Posterior vena cava (tissue), 2 donors: ENCODE measurements around the gene SERPINB6. TPM values are rescaled to one million over a fixed set of nuclear protein-coding genes. Genes with fewer than 3 reads are reported as not detected.
"Not testable (repeated sequence)": the region's sequence is repeated elsewhere in the genome, so short reads cannot be mapped to it uniquely, and the experiment has no call there.

Source experiments
- DNase-seq: peaks from one replicate; pipeline ENCODE4 v3.0.0-alpha.2; 2020; ENCODE audit warnings: low spot score
- intact Hi-C, 2 donors: fragments of 100-400 bp; cut with DNase I; formaldehyde crosslinking; loops; one replicate each; pipeline versions ENCODE4 v1.14.1 to v1.14.2; 2022 to 2023
- total RNA-seq, 2 donors: library from RNA; stranded (reverse); fragmentation: NEBNext Ultra II Directional; extraction: Animal tissue kit (Norgen Biotek cat#: 25700); gene quantifications; one replicate each; pipeline ENCODE4 v1.2.1, GENCODE V29; 2021
- donor health status: DM: yes; HTN: yes; CAD: no.
- donor health status: DM: yes; HTN: yes; CAD: no.

SERPINB6 gene
- total RNA-seq, 2 donors from 2014 or later: 90.7 to 98.3 TPM

- intact Hi-C loops: loop anchor here in 1 of 2 donors (2.0 kb wide), 1 partner anchor 21 kb away; no protein-coding TSS in a partner anchor
- DNase-seq: peak; percentile 35
These were observed 30.5 kb upstream of the SERPINB6 start for GRCh38 chr6:3001773-3002293.

DNA sequence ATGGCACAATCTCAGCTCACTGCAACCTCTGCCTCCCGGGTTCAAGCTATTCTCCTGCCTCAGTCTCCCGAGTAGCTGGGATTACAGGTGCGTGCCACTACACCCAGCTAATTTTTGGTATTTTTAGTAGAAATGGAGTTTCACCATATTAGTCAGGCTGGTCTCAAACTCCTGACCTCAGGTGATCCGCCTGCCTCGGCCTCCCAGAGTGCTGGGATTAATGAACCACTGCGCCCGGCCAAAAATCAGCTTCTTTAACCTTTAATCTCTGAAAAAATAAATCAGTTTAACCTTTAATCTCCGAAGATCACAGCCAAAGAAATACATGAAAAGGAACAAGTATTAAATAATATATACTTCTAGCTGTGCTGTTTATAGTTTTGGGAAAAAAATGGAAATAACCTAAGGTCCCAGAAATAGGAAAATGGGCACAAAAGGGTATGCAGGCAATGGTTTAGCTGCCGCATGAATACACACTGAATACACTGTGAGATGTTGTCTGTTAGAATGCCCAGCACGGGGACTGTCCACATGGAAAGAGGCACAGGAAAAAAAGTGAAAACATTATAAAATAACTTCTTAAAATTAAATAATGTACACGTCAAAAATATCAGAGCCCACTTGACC, 29.9 kb upstream of the SERPINB6 start:
- intact Hi-C loops: loop anchor here in 1 of 2 donors (2.0 kb wide), 1 partner anchor 22 kb away; no protein-coding TSS in a partner anchor
- no peak for DNase-seq

- peak; percentile 96 for DNase-seq
- intact Hi-C loops: loop anchor here (2.0 kb wide), 2 partner anchors 23 to 55 kb away; no protein-coding TSS in a partner anchor
These were observed 28.5 kb upstream of the SERPINB6 start, which contains the start of gene NQO2 for GRCh38 chr6:2999618-3000557. NQO2 (plus strand) TSS chr6:2999894; CDS start chr6:3006553, 6,659 bp downstream.

- intact Hi-C loops: loop anchor here (2.0 kb wide), 1 partner anchor 56 kb away; no protein-coding TSS in a partner anchor
- DNase-seq: peak; percentile 93
These were observed 27.7 kb upstream of the SERPINB6 start for GRCh38 chr6:2998998-2999617.

DNA sequence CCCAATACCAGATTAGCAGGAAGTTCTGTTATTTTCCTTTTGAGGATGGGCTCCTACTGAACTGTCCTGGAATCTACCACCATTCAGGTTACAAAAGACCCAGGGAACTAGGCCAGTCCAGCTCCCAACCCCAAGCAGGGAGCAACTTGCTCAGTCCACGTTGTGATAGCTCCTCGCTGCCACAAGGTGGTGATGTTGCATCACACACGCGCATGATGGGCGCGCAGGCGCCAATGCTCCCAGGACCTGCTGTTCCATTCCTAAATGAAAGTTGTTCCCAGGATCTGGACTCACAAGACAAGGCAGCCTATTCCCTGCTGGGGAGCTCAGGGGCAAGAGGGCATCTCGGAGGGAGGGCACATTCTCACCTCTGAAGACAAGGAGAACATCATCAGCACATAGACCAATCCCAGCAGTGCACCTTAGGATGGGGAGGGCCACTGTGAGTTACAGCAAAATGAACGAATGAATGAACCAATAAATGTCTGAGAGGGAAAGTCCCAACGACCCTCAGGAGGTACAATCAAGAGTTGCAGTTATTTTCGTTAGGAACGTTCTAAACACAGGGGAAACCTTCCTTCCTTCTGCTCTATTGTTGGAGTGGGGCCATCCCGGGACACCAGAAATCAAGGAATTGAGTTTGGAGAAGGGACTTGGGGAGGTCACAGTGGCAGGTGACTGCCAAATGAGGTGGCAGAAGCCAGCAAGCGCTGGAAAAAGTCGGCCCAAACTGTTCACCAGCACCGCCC, 27.1 kb upstream of the SERPINB6 start:
- intact Hi-C loops: loop anchor here (2.0 kb wide), 1 partner anchor 56 kb away; no protein-coding TSS in a partner anchor
- not testable (repeated sequence) for DNase-seq

GRCh38 chr6:2993755-2994317, 22.5 kb upstream of the SERPINB6 start:
- no peak for DNase-seq
- intact Hi-C loops: no loop called here

DNA sequence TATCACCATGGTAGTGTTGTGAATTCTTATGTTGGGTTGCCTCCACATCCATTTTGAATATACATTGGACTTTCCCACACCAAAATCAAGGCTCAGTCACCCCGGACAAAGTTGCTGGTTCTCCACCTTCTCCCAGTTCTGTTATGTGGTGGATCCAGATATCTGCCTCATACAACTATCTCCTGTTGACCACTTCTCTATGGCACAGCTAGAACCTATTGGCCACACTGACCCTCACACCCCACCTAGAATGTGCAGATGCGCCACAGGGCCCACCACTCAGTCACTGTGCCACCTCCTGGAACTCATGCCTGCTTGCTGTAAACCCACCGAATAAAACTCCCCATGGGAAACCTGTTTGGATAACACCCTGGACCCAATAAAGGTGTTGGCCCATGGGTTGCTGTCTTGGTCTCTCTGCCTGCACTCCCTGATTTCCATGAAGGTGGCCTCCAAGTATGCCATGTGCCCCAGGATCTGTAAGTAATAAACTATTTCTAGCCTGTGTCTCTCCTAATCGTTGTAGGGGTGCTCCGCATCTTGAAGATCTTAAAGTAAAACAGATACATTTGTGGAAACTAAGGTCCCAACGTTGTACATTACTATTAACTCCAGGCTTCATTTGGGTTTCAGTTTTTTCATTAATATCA, 21.1 kb upstream of the SERPINB6 start:
- intact Hi-C loops: no loop called here

DNA sequence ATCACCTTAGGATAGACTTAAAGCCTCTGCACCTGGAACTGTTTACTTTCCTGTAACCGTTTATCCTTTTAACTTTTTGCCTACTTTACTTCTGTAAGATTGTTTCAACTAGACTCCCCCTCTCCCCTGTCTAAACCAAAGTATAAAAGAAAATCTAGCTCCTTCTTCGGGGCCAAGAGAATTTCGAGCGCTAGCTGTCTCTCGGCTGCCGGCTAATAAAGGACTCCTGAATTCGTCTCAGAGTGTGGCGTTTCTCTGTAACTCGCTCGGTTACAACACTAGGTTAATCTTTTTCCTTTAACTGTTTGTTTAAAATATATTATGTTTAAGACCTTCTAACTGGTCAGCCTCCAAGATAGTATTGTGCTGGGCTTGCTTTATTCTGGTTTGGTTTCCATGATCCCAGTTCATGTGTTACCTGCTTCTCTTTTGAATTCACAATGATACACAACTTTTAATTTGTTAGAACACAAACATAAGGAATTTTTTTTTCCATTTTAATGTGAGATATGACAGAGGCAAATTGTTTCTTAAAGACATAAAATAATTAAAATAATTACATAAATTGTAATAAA, 19.7 kb upstream of the SERPINB6 start:
- no peak for DNase-seq
- intact Hi-C loops: no loop called here

More for the DNA sequence above, 21.1 kb upstream of the SERPINB6 start:
- no peak for DNase-seq

DNA sequence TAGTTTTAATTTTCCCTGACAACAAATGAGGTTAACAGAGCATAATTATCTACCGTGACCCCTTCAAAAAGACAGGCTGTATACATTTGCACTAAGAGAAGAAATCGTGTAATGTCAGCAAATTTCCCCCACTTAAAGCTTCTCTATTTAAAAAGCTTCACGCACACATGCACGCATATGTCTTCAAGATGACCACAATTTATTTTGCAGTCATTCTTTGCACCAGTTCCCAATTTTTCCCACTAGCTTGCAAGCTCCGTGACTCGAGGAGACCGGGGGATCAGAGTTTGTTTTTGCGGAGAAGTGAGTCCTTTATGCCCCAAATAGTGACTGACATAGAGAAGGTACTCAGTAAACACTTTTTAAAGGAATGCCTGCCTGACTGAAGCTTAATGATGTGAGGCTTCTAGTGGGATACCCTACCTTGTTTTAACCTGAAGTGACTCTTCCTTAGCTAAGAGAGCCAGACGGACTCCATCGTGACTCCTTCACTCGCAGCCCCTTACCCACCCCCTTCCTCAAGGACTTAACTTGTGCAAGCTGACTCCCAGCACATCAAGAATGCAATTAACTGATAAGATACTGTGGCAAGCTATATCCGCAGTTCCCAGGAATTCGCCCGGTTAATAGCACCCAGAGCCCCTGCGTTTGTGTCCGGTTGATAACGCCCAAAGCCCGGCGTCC, 19.0 kb upstream of the SERPINB6 start:
- intact Hi-C loops: no loop called here
- no peak for DNase-seq

DNA sequence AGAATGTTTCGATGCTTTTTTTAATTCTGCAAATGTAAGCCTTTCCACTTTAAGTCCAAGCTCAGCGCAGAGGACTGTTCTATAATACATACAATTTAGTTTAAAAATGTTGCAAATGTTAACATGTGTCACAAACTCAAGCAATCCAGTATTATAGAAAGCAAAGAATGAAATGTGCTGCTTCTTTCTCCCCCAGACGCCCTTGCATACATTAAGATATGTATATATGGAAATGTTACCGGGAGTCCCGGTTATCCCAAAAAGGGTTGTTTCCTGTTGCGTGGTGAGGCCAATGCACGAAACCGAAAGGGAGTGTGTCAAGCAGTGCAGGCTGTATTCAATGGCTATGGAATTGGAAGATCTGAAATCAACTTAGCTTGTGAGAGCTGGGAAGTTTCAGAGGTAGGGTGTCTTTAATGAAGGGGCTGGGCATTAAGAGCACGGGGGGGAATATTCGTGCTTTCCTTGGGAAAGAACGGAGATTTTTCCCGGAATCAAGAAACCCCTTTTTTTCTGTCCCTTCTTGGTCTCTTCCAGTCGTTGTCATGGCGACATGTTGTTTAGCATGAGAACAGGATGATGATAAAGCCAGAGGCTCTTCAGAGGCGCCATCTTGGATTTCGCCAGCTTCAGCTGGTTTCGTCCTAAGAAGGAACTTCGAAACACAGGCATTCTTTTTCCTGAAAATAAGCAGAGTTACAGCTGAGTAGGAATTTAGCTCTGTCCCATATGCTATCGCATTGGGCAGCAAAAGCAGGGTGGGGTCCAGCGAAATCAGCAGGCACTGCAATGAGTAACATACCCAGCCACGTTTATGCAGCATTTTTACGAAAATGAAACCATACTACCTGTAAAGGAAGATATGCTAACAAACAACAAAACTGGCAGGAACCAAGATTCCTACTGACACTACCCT, 18.2 kb upstream of the SERPINB6 start:
- intact Hi-C loops: loop anchor here (2.0 to 5.0 kb wide), 2 partner anchors 37 kb away; no protein-coding TSS in a partner anchor
- DNase-seq: peak; percentile 89

- peak; percentile 98 for DNase-seq
- intact Hi-C loops: loop anchor here (2.0 to 5.0 kb wide), 2 partner anchors 36 kb away; no protein-coding TSS in a partner anchor
These were observed 17.3 kb upstream of the SERPINB6 start for GRCh38 chr6:2988426-2989331.

GRCh38 chr6:2988094-2988425, 16.7 kb upstream of the SERPINB6 start:
- no peak for DNase-seq
- intact Hi-C loops: loop anchor here (2.0 to 5.0 kb wide), 2 partner anchors 35 to 36 kb away; no protein-coding TSS in a partner anchor

GRCh38 chr6:2986722-2987221, 15.4 kb upstream of the SERPINB6 start:
- intact Hi-C loops: loop anchor here in 1 of 2 donors (5.0 kb wide), 1 partner anchor 34 kb away; no protein-coding TSS in a partner anchor
- DNase-seq: no peak

DNA sequence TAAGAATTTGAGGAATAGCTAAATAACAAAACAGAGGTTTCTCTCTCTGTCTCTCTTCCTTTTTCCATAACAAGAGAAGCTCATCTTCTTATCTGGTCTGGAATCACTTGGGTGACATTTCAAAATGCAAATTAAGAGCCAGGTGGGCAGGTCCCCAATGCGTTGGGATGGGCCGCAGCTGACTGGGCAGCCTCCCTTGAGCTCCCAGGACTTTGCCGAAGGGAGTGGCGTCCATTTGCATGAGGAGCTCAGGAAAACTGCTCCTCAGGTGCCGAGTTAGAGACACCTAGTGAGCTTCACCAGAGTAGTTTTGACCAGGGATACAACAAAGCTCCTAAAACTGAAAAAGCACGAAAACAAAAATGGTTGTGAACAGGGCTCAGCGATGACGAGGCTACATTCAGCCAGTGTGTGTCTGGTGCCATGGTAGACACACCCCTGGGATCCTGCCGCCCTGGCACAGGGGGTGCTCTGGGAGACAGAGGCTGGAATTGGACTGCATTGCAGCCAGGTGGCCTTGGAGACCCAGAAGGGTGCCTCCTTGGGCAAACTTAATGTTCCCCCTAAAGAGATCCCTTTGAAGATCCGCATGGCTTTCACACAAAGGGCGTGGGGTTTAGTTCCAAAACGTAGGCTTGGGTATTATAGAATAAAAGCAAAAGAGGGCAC, 13.5 kb upstream of the SERPINB6 start:
- intact Hi-C loops: loop anchor here (5.0 kb wide), 2 partner anchors 33 to 1368 kb away; no protein-coding TSS in a partner anchor
- no peak for DNase-seq
